Uterus (tissue), 4 donors: ENCODE results near the gene CFAP97D2. TPM values are rescaled to one million over a fixed set of nuclear protein-coding genes. Genes with fewer than 3 reads are reported as not detected.
"Not testable (repeated sequence)": the region's sequence is repeated elsewhere in the genome, so short reads cannot be mapped to it uniquely, and the experiment has no call there.

Experiments used
- DNase-seq, 2 donors: peaks; one replicate each; pipeline ENCODE4 v3.0.0-alpha.2; 2019 to 2020
- H3K27ac ChIP-seq, 2 donors: fragments of 200-600 bp; sonication (generic); 1 replicate in 1 of 2; 2 replicates in 1 of 2; pipeline ENCODE4 v1.5.1; 2016 to 2018
- H3K27me3 ChIP-seq, 2 donors: fragments of 200-600 bp; sonication (generic); one replicate each; pipeline ENCODE4 v1.5.1; 2018 to 2019; ENCODE audit warnings: control low read depth in 1 of 2
- H3K36me3 ChIP-seq, 2 donors: fragments of 200-600 bp; sonication (generic); one replicate each; pipeline ENCODE4 v1.5.1; 2019; ENCODE audit warnings: control low read depth in 1 of 2
- H3K4me1 ChIP-seq, 2 donors: fragments of 200-600 bp; sonication (generic); one replicate each; pipeline ENCODE4 v1.5.1; 2018 to 2019; ENCODE audit warnings: control low read depth in 1 of 2
- H3K4me3 ChIP-seq, 2 donors: fragments of 200-600 bp; sonication (generic); 1 replicate in 1 of 2; 2 replicates in 1 of 2; pipeline ENCODE4 v1.5.1; 2018 to 2019; ENCODE audit warnings: mild to moderate bottlenecking in 1 of 2
- H3K9me3 ChIP-seq, 2 donors: fragments of 200-600 bp; sonication (generic); one replicate each; pipeline ENCODE4 v1.5.1; 2019; ENCODE audit warnings: control low read depth in 1 of 2
- POLR2A ChIP-seq, 2 donors: fragments of 450-650 bp; IDR thresholded peaks; one replicate each; pipeline ENCODE4 v1.6.1; 2016; ENCODE audit warnings: antibody characterized with exemption in 2 of 2, mild to moderate bottlenecking in 1 of 2, moderate library complexity in 1 of 2
- intact Hi-C: fragments of 100-400 bp; cut with DNase I; formaldehyde crosslinking; loops from one replicate; pipeline ENCODE4 v1.15.1; 2023; ENCODE audit warnings: low total_unique reads
- total RNA-seq, 4 donors: library from RNA; depleted of rRNA in 3 of 4; stranded (reverse); fragments of >200 nt in 3 of 4; gene quantifications; one replicate each; pipeline versions ENCODE4 v1.1.0 to v1.2.4, GENCODE V29; 2014 to 2023
- TF ChIP-seq, protein P1 (sequence below), 4 experiments: fragments of 200-600 bp in 2 of 4; fragments of 450-650 bp in 2 of 4; sonication (generic) in 2 of 4; IDR thresholded peaks; one replicate each; pipeline ENCODE4 v1.5.1; 2016 to 2019; ENCODE audit warnings: antibody characterized with exemption in 4 of 4, mild to moderate bottlenecking in 2 of 4, moderate library complexity in 1 of 4
- donor health status: DM: yes; HTN: yes; CAD: no.

The CFAP97D2 gene
- total RNA-seq, 4 donors from 2014 or later = not detected

DNA sequence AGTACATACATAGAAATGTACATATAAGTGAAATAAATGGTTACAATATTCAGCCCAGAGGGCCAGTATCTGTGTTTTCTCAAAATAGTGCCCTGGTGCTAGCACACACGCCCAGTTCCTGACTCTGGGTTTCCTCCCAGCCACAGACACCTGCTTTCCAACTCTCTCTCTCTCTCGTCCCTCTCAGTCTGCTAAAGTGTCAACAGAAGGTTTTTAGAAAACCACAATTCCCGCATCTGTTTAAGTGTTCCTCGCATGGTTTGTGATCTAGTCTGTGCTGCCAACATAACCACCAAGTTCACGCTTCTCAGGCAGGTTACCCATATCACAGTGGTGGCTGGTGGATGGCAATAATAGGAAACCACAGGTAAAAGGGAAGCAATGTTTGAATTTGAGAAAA is 84.5 kb downstream of the CFAP97D2 start:
- Histone ChIP-seq H3K4me1 (no peaks in the 10 kb centered on the region), H3K36me3 (no peaks in the 10 kb centered on the region), H3K27me3 (no peaks in the 10 kb centered on the region), H3K9me3 (no peaks in the 10 kb centered on the region), H3K27ac (no peak overlapping the region), H3K4me3 (no peak overlapping the region)
- intact Hi-C loops = no loop called here
- TF ChIP-seq, protein P1, sequence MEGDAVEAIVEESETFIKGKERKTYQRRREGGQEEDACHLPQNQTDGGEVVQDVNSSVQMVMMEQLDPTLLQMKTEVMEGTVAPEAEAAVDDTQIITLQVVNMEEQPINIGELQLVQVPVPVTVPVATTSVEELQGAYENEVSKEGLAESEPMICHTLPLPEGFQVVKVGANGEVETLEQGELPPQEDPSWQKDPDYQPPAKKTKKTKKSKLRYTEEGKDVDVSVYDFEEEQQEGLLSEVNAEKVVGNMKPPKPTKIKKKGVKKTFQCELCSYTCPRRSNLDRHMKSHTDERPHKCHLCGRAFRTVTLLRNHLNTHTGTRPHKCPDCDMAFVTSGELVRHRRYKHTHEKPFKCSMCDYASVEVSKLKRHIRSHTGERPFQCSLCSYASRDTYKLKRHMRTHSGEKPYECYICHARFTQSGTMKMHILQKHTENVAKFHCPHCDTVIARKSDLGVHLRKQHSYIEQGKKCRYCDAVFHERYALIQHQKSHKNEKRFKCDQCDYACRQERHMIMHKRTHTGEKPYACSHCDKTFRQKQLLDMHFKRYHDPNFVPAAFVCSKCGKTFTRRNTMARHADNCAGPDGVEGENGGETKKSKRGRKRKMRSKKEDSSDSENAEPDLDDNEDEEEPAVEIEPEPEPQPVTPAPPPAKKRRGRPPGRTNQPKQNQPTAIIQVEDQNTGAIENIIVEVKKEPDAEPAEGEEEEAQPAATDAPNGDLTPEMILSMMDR (IDR thresholded peaks at IDR 0.05) = no peak
- TF ChIP-seq POLR2A (IDR thresholded peaks at IDR 0.05) = no peak
- DNase-seq = no peak

DNA sequence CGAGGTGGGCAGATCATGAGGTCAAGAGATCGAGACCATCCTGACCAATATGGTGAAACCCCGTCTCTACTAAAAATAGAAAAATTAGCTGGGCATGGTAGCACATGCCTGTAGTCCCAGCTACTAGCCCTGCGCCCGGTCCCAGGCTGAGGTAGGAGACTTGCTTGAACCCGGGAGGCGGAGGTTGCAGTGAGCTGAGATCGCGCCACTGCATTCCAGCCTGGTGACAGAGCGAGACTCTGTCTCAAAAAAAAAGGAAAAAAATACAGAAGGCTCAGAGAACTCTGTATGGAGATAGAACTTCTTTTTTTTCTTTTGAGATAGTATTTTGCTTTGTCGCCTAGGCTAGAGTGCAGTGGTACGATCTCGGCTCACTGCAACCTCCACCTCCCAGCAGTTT is 85.3 kb downstream of the CFAP97D2 start:
- H3K27ac ChIP-seq, H3K9me3 ChIP-seq, H3K27me3 ChIP-seq, DNase-seq, intact Hi-C loops, H3K4me1 ChIP-seq, H3K4me3 ChIP-seq, H3K36me3 ChIP-seq: not testable (repeated sequence)

DNA sequence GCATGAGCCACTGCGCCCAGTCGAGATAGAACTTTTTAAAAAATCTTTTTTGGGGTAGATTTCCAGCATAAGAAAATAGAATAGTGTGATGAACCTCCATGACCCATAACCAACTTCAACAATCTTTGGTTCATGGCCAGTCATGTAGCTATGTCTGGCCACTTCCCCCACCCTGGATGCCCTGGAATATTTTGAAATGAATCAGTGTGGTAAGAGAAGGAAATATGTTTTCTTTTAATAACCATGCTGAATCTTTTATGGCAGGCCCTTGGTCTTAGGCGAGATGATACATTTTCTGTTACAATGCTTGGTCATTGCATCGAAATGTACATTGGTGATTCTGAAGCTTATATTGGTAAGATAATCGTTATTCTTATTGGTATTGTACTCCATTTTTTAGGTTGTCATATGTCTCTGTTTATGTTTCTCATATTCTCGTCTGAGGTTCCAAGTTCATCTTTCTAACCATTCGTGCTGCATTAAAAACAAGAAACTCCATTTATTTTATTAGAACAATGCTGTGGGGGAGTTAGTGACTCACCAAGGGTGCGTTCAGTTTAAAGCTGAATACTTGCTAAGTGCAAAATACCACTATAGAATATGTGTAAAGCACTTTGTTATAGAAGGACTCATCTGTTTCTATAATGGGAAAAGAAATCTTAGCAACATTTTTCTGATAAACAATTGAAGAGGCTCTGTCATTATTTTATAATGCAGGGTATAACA is 86.0 kb downstream of the CFAP97D2 start:
- H3K27ac ChIP-seq = no peak overlapping the region
- H3K9me3 ChIP-seq = no peaks in the 10 kb centered on the region
- H3K4me3 ChIP-seq = no peak overlapping the region
- no peaks in the 10 kb centered on the region for H3K36me3 ChIP-seq
- intact Hi-C loops = no loop called here
- H3K4me1 ChIP-seq = no peaks in the 10 kb centered on the region
- no peak for DNase-seq
- no peaks in the 10 kb centered on the region for H3K27me3 ChIP-seq
- no peak for TF ChIP-seq POLR2A (IDR thresholded peaks at IDR 0.05)
- TF ChIP-seq, protein P1 (IDR thresholded peaks at IDR 0.05) = no peak

DNA sequence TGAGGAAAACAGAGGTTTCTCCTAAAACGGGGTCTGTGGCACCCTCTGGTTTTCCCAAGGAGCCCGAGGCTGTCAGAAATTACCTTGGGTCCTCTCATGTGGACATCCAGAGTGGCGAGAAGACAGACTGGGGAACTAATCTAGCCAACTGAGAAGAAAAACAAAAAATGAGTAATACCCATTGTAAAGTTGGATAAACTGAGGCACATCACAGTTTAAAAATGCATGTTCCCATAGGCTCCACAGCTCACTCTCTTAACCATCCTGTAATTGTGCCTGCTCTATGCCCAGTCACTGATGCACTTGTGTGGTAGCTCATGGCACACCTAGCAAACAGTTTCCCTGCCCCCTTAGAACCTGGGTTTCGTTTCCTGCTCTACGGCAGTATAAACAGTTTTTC is 87.2 kb downstream of the CFAP97D2 start:
- Histone ChIP-seq H3K27me3 (no peaks in the 10 kb centered on the region), H3K4me1 (no peaks in the 10 kb centered on the region), H3K36me3 (no peaks in the 10 kb centered on the region), H3K9me3 (no peaks in the 10 kb centered on the region), H3K4me3 (no peak overlapping the region), H3K27ac (no peak overlapping the region)
- TF ChIP-seq, protein P1 (IDR thresholded peaks at IDR 0.05) = no peak
- no peak for TF ChIP-seq POLR2A (IDR thresholded peaks at IDR 0.05)
- no peak for DNase-seq
- intact Hi-C loops = no loop called here

DNA sequence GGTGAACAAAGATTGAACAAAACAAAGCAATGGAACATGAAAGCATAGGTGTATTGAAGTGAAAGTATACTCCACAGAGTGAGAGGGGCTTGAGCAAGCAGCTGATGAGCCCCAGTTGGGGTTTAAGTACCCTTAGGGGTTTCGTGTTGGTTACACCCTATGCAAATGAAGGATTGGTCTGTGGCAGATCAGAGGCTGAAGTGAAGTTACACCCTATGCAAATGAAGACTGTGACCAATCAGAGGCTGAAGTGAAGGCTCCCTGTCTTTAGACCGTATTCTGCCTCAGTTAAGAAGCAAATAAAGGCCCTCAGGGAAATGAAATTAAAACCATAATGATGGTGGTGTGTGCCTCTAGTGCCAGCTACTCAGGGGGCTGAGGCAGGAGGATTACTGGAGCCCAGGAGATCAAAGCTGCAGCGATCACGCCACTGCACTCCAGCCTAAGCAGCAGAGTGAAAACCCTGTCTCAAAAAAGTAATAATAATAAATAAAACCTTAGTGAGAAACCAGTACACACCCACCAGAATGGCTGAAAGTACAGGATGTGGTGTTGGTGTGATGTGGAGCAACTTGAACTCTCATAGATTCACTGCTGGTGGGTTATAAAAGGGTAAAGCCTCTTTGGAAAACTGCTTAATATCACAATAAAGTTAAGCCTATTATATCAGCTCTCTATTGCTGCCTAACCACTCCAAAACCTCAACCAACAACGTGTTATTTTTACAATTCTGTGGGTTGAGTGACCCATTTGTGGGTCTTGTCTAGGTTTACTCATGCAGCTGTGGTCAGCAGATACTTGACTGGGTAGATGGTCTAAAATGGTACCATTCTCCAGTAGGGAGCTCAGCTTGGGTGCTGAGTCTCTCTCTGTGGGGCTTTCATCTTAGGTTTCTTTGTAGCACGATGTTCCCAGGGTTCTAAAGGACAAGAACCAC is 89.6 kb downstream of the CFAP97D2 start:
- Histone ChIP-seq H3K9me3 (no peaks in the 10 kb centered on the region), H3K27ac (no peak overlapping the region), H3K36me3 (no peaks in the 10 kb centered on the region), H3K27me3 (no peaks in the 10 kb centered on the region), H3K4me3 (no peak overlapping the region), H3K4me1 (no peaks in the 10 kb centered on the region)
- intact Hi-C loops = no loop called here
- TF ChIP-seq, protein P1 (IDR thresholded peaks at IDR 0.05) = no peak
- TF ChIP-seq POLR2A (IDR thresholded peaks at IDR 0.05) = no peak
- no peak for DNase-seq
